Measurements from ENCODE around the gene PAFAH1B2. TPM values are rescaled to one million over a fixed set of nuclear protein-coding genes. Genes with fewer than 3 reads are reported as not detected.

PAFAH1B2 gene
- polyA plus RNA-seq, 1 donor from 2014 or later = 85.9 TPM

DNA sequence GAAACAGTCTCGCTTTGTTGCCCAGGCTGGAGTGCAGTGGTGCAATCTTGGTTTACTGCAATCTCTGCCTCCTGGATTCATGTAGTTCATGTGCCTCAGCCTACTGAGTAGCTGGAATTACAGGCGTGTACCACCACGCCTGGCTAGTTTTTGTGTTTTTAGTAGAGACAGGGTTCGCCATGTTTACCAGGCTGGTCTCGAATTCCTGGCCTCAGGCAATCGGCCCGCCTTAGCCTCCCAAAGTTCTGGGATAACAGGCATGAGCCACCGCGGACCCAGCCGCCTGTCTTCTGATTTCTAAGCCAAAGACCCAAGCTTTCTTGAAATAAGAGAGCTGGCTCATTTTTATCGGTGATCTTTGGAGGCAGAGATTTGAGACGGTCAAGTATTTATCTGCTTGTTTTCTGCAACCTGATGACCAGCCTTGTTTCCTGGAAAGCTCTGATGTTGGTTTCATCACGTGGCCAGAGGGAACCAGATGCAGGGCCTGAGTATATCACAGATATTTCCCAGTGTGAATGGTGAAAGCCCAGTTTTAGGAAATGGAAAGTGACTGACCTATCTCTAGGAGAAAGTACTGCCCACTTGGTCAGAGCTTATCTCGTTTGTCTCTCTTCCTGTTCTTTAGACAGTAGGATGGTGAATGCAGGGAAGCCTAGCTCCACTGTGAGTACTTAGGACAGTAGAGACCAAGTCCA is 28.8 kb downstream of the PAFAH1B2 start:
- peaks cover 4% of the 10 kb centered on the region for H3K79me2 ChIP-seq (replicated peaks; ENCODE audit: insufficient read depth, low read length)
- H2AFZ ChIP-seq (ENCODE audit: low read depth, low read length) = no peak overlapping the region
- no peaks in the 10 kb centered on the region for H3F3A ChIP-seq (ENCODE audit: insufficient read depth, low read length, poor library complexity, severe bottlenecking)
- no peaks in the 10 kb centered on the region for H3K27me3 ChIP-seq (ENCODE audit: insufficient read depth, low read depth, low read length)
- H3K9me3 ChIP-seq (ENCODE audit: low read length) = no peaks in the 10 kb centered on the region
- no peaks in the 10 kb centered on the region for H3K36me3 ChIP-seq (ENCODE audit: insufficient read depth, low read length)
- no peak overlapping the region for H3K9ac ChIP-seq (ENCODE audit: low read length)
- no peak overlapping the region for H3K4me2 ChIP-seq (ENCODE audit: low read length)
- no peaks in the 10 kb centered on the region for H4K20me1 ChIP-seq (ENCODE audit: insufficient read depth)
- no peak overlapping the region for H3K4me3 ChIP-seq (ENCODE audit: low read length)
- H3K27ac ChIP-seq (ENCODE audit: low read length) = no peak overlapping the region
- TF ChIP-seq EZH2 (IDR thresholded peaks at IDR 0.05; ENCODE audit: borderline replicate concordance, insufficient read depth, low read length, poor library complexity, severe bottlenecking) = no peak
- TF ChIP-seq, protein P1, sequence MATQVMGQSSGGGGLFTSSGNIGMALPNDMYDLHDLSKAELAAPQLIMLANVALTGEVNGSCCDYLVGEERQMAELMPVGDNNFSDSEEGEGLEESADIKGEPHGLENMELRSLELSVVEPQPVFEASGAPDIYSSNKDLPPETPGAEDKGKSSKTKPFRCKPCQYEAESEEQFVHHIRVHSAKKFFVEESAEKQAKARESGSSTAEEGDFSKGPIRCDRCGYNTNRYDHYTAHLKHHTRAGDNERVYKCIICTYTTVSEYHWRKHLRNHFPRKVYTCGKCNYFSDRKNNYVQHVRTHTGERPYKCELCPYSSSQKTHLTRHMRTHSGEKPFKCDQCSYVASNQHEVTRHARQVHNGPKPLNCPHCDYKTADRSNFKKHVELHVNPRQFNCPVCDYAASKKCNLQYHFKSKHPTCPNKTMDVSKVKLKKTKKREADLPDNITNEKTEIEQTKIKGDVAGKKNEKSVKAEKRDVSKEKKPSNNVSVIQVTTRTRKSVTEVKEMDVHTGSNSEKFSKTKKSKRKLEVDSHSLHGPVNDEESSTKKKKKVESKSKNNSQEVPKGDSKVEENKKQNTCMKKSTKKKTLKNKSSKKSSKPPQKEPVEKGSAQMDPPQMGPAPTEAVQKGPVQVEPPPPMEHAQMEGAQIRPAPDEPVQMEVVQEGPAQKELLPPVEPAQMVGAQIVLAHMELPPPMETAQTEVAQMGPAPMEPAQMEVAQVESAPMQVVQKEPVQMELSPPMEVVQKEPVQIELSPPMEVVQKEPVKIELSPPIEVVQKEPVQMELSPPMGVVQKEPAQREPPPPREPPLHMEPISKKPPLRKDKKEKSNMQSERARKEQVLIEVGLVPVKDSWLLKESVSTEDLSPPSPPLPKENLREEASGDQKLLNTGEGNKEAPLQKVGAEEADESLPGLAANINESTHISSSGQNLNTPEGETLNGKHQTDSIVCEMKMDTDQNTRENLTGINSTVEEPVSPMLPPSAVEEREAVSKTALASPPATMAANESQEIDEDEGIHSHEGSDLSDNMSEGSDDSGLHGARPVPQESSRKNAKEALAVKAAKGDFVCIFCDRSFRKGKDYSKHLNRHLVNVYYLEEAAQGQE (IDR thresholded peaks at IDR 0.05; ENCODE audit: borderline replicate concordance) = no peak
- no peak for TF ChIP-seq EP300 (conservative IDR thresholded peaks at IDR 0.05; ENCODE audit: poor library complexity, severe bottlenecking)
- no peak for TF ChIP-seq RAD21 (conservative IDR thresholded peaks at IDR 0.05)
- no peak for TF ChIP-seq MXI1 (conservative IDR thresholded peaks at IDR 0.05; ENCODE audit: poor library complexity, severe bottlenecking)
- TF ChIP-seq POLR2AphosphoS5 (IDR thresholded peaks at IDR 0.05) = no peak
- TF ChIP-seq, protein P2, sequence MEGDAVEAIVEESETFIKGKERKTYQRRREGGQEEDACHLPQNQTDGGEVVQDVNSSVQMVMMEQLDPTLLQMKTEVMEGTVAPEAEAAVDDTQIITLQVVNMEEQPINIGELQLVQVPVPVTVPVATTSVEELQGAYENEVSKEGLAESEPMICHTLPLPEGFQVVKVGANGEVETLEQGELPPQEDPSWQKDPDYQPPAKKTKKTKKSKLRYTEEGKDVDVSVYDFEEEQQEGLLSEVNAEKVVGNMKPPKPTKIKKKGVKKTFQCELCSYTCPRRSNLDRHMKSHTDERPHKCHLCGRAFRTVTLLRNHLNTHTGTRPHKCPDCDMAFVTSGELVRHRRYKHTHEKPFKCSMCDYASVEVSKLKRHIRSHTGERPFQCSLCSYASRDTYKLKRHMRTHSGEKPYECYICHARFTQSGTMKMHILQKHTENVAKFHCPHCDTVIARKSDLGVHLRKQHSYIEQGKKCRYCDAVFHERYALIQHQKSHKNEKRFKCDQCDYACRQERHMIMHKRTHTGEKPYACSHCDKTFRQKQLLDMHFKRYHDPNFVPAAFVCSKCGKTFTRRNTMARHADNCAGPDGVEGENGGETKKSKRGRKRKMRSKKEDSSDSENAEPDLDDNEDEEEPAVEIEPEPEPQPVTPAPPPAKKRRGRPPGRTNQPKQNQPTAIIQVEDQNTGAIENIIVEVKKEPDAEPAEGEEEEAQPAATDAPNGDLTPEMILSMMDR (IDR thresholded peaks at IDR 0.05; ENCODE audit: poor library complexity, severe bottlenecking) = no peak
- no peak for TF ChIP-seq TAF1 (IDR thresholded peaks at IDR 0.05; ENCODE audit: low read depth)
- TF ChIP-seq SMC3 (conservative IDR thresholded peaks at IDR 0.05; ENCODE audit: poor library complexity) = no peak
- no peaks in the 10 kb centered on the region for H3K9me2 ChIP-seq (ENCODE audit: insufficient read depth, low read length)

DNA sequence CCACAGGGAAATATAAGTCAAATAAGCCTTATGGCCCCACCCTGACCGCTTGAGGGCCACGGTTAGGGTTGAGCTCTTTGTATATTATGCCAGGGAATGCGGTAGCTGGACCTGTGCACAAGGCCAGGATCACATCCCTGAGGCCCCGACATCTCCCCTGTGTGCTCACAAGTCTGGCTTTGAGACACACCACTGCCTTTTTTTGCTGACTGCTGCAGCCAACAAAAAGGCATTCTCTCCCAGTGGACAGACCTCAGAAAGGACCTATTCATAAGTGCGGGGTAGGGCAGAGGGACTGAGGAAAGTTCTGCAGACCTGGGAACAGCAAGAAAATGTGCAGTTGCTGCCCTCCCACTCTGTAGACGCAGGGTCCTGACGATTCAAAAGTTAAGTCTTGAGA is 31.0 kb downstream of the PAFAH1B2 start:
- Histone ChIP-seq H3K36me3 (ENCODE audit: insufficient read depth, low read length) (no peaks in the 10 kb centered on the region), H4K20me1 (ENCODE audit: insufficient read depth) (no peaks in the 10 kb centered on the region), H3K9me2 (ENCODE audit: insufficient read depth, low read length) (no peaks in the 10 kb centered on the region), H3K27me3 (ENCODE audit: insufficient read depth, low read depth, low read length) (no peaks in the 10 kb centered on the region), H3F3A (ENCODE audit: insufficient read depth, low read length, poor library complexity, severe bottlenecking) (no peaks in the 10 kb centered on the region), H3K4me3 (ENCODE audit: low read length) (no peak overlapping the region), H3K9ac (ENCODE audit: low read length) (no peak overlapping the region), H3K79me2 (replicated peaks; ENCODE audit: insufficient read depth, low read length) (no peaks in the 10 kb centered on the region), H3K4me2 (ENCODE audit: low read length) (no peak overlapping the region), H3K9me3 (ENCODE audit: low read length) (no peaks in the 10 kb centered on the region), H3K27ac (ENCODE audit: low read length) (no peak overlapping the region), H2AFZ (ENCODE audit: low read depth, low read length) (no peak overlapping the region)
- no peak for TF ChIP-seq POLR2AphosphoS5 (IDR thresholded peaks at IDR 0.05)
- no peak for TF ChIP-seq MXI1 (conservative IDR thresholded peaks at IDR 0.05; ENCODE audit: poor library complexity, severe bottlenecking)
- TF ChIP-seq EZH2 (IDR thresholded peaks at IDR 0.05; ENCODE audit: borderline replicate concordance, insufficient read depth, low read length, poor library complexity, severe bottlenecking) = no peak
- TF ChIP-seq RAD21 (conservative IDR thresholded peaks at IDR 0.05) = no peak
- TF ChIP-seq EP300 (conservative IDR thresholded peaks at IDR 0.05; ENCODE audit: poor library complexity, severe bottlenecking) = no peak
- TF ChIP-seq, protein P1 (IDR thresholded peaks at IDR 0.05; ENCODE audit: borderline replicate concordance) = no peak
- TF ChIP-seq SMC3 (conservative IDR thresholded peaks at IDR 0.05; ENCODE audit: poor library complexity) = no peak
